NCI-H1048 (cell line): ENCODE measurements around the gene SPATA16.
"Not testable (repeated sequence)": the region's sequence is repeated elsewhere in the genome, so short reads cannot be mapped to it uniquely, and the experiment has no call there.

Experiments used
- DNase-seq: peaks from one replicate; lab custom pipeline; 2025; lab: John Stamatoyannopoulos, UW

SPATA16 gene

GRCh38 chr3:172946061-172946460 is 195.0 kb downstream of the SPATA16 start:
- no peak for DNase-seq

- DNase-seq: no peak
These were observed 201.3 kb downstream of the SPATA16 start for GRCh38 chr3:172939651-172940293.

- no peak for DNase-seq
These were observed 202.2 kb downstream of the SPATA16 start for GRCh38 chr3:172938788-172939187.

- DNase-seq: no peak
These were observed 209.2 kb downstream of the SPATA16 start for GRCh38 chr3:172931746-172932285.

- no peak for DNase-seq
These were observed 211.6 kb downstream of the SPATA16 start for GRCh38 chr3:172929451-172929850.

- DNase-seq: no peak
These were observed 216.5 kb downstream of the SPATA16 start for GRCh38 chr3:172924546-172924945.

GRCh38 chr3:172919297-172919683 is 221.7 kb downstream of the SPATA16 start:
- no peak for DNase-seq

GRCh38 chr3:172918568-172919296 is 222.3 kb downstream of the SPATA16 start:
- DNase-seq: no peak

GRCh38 chr3:172918165-172918564 is 222.9 kb downstream of the SPATA16 start:
- no peak for DNase-seq

GRCh38 chr3:172915911-172916514 is 225.0 kb downstream of the SPATA16 start:
- no peak for DNase-seq

GRCh38 chr3:172914854-172915253 is 226.2 kb downstream of the SPATA16 start:
- DNase-seq: no peak

GRCh38 chr3:172913911-172914655 is 227.0 kb downstream of the SPATA16 start:
- no peak for DNase-seq

GRCh38 chr3:172911142-172911541 is 229.9 kb downstream of the SPATA16 start:
- no peak for DNase-seq

- no peak for DNase-seq
These were observed 232.2 kb downstream of the SPATA16 start for GRCh38 chr3:172908771-172909270.

GRCh38 chr3:172905451-172905850 is 235.6 kb downstream of the SPATA16 start:
- DNase-seq: no peak

- DNase-seq: no peak
These were observed 236.2 kb downstream of the SPATA16 start for GRCh38 chr3:172904711-172905373.

GRCh38 chr3:172903642-172904320 is 237.3 kb downstream of the SPATA16 start:
- DNase-seq: no peak

GRCh38 chr3:172892158-172892557 is 248.9 kb downstream of the SPATA16 start:
- DNase-seq: no peak

GRCh38 chr3:172885704-172886103 is 255.3 kb downstream of the SPATA16 start:
- DNase-seq: no peak

GRCh38 chr3:172882563-172882962 is 258.5 kb downstream of the SPATA16 start:
- no peak for DNase-seq

- DNase-seq: not testable (repeated sequence)
These were observed 261.7 kb downstream of the SPATA16 start for GRCh38 chr3:172879381-172879780.
